SJCRH30 (cell line): Measurements from ENCODE around the gene SPACA1. TPM values are rescaled to one million over a fixed set of nuclear protein-coding genes. Genes with fewer than 3 reads are reported as not detected.

Source experiments
- total RNA-seq: library from RNA; depleted of rRNA; stranded (reverse); fragments of >200 nt; shearing (Covaris generic); gene quantifications from 2 replicates; pipeline ENCODE4 v1.2.3, GENCODE V29; 2014; rRNA removed

SPACA1 gene
- total RNA-seq, 1 experiment from 2014 or later, result not detected

Other genes with a start within 250 kb of the SPACA1 start
- 7.4 and 9.3 TPM in 2 replicates for gene CNR1, start 118.5 kb downstream of the SPACA1 start, total RNA-seq